ENCODE measurements around the gene DARS1.

- TF ChIP-seq REST (IDR thresholded peaks at IDR 0.05; ENCODE audit: low read depth, low read length) (no peak), FOXJ3 (CRISPR knock-in tag; IDR thresholded peaks at IDR 0.05) (no peak), CTCF (IDR thresholded peaks at IDR 0.05) (no peak), MAX (IDR thresholded peaks at IDR 0.05; ENCODE audit: low read depth) (no peak), YY1 (IDR thresholded peaks at IDR 0.05; ENCODE audit: low read depth) (no peak), RCOR1 (IDR thresholded peaks at IDR 0.05; ENCODE audit: low read length) (no peak), SIN3A (IDR thresholded peaks at IDR 0.05; ENCODE audit: borderline replicate concordance, low read depth, low read length) (no peak), NFIC (IDR thresholded peaks at IDR 0.05; ENCODE audit: borderline replicate concordance) (no peak)
These were observed 39.9 kb upstream of the DARS1 start for GRCh38 chr2:136025057-136025973.

All from SK-N-SH (cell line).